KMS-11 (cell line): Measurements from ENCODE around the gene RTP5.
"Not testable (repeated sequence)": the region's sequence is repeated elsewhere in the genome, so short reads cannot be mapped to it uniquely, and the experiment has no call there.

ENCODE experiments used
- H2AFZ ChIP-seq: fragments of 200-600 bp; sonication (generic); 2 replicates; pipeline ENCODE4 v1.6.1; 2016; ENCODE audit warnings: antibody characterized with exemption, mixed run types, low read depth
- H3K27ac ChIP-seq: fragments of 200-600 bp; sonication (generic); 2 replicates; pipeline ENCODE4 v1.6.1; 2016; ENCODE audit warnings: mild to moderate bottlenecking, mixed run types
- H3K27me3 ChIP-seq: fragments of 200-600 bp; sonication (generic); 2 replicates; pipeline ENCODE4 v1.6.1; 2017; ENCODE audit warnings: mild to moderate bottlenecking, low read depth, mixed run types, moderate library complexity; ENCODE audit not compliant: insufficient read depth
- H3K36me3 ChIP-seq: fragments of 200-600 bp; sonication (generic); 2 replicates; pipeline ENCODE4 v1.6.1; 2017; ENCODE audit warnings: mild to moderate bottlenecking, mixed run types; ENCODE audit not compliant: insufficient read depth
- H3K4me1 ChIP-seq: fragments of 200-600 bp; sonication (generic); 2 replicates; pipeline ENCODE4 v1.6.1; 2016; ENCODE audit warnings: mild to moderate bottlenecking, low read depth, mixed run types; ENCODE audit not compliant: poor library complexity, severe bottlenecking
- H3K4me2 ChIP-seq: fragments of 200-600 bp; sonication (generic); 2 replicates; pipeline ENCODE4 v1.7.0; 2016; ENCODE audit warnings: mild to moderate bottlenecking, mixed run types
- H3K4me3 ChIP-seq: fragments of 200-600 bp; sonication (generic); IDR thresholded peaks from 2 replicates; pipeline ENCODE4 v1.6.1; 2017; ENCODE audit warnings: low read depth, low read length, mixed read lengths; ENCODE audit not compliant: insufficient read depth
- H3K79me2 ChIP-seq: fragments of 200-600 bp; sonication (generic); 2 replicates; pipeline ENCODE4 v1.6.1; 2016; ENCODE audit warnings: low read depth, mixed run types; ENCODE audit not compliant: insufficient read depth
- H3K9ac ChIP-seq: fragments of 200-600 bp; sonication (generic); 2 replicates; pipeline ENCODE4 v1.6.1; 2016; ENCODE audit warnings: mild to moderate bottlenecking, mixed run types
- H4K20me1 ChIP-seq: fragments of 200-600 bp; sonication (generic); 2 replicates; pipeline ENCODE4 v1.6.1; 2016; ENCODE audit warnings: mild to moderate bottlenecking, mixed run types; ENCODE audit not compliant: insufficient read depth
- TF ChIP-seq, protein P1 (sequence below): fragments of 200-600 bp; sonication (generic); conservative IDR thresholded peaks from 2 replicates; pipeline ENCODE4 v1.6.1; 2017; ENCODE audit warnings: low read depth, mild to moderate bottlenecking, antibody characterized with exemption, low read length, moderate library complexity, mixed read lengths

Gene RTP5

DNA sequence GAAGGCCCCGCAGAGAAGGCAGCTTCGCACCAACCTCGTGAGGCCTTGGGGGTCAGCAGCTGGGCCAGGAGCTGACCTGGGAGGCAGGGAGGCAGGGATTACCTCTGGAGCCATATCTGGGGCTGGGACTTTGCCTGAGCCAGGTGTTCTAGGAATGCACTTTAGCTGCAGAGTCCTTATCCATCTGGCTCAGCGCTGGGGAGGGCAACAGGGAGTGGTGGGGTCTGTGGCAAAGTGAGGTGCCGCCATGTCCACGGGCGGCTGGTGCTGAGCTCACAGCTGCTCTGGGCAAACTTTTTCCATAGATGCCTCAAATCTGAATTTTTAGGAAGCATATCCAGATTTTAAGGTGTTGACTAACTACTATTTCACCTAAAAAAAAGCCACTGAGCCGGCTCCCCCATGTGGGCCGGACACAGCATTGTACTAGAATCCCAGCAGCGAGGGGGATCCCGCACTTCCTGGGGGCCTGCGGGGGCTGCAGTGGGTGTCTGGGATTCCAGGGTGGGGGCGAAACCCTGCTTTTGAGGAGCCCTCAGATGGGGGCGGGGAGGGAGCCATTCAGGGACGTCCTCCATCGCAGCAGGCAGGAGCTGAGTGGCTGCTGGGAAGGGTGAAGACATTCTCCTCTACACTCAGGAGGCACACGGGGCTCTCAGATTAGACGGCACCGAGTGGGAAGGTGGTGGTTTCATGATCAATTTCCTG, 34.6 kb downstream of the RTP5 start:
- Histone ChIP-seq H3K4me1 (no peaks in the 10 kb centered on the region), H3K4me3 (no peak overlapping the region), H3K27me3 (no peaks in the 10 kb centered on the region), H3K27ac (no peak overlapping the region), H4K20me1 (no peaks in the 10 kb centered on the region), H3K79me2 (no peaks in the 10 kb centered on the region), H3K9ac (no peak overlapping the region), H3K36me3 (no peaks in the 10 kb centered on the region), H3K4me2 (no peak overlapping the region), H2AFZ (no peak overlapping the region)
- TF ChIP-seq, protein P1, sequence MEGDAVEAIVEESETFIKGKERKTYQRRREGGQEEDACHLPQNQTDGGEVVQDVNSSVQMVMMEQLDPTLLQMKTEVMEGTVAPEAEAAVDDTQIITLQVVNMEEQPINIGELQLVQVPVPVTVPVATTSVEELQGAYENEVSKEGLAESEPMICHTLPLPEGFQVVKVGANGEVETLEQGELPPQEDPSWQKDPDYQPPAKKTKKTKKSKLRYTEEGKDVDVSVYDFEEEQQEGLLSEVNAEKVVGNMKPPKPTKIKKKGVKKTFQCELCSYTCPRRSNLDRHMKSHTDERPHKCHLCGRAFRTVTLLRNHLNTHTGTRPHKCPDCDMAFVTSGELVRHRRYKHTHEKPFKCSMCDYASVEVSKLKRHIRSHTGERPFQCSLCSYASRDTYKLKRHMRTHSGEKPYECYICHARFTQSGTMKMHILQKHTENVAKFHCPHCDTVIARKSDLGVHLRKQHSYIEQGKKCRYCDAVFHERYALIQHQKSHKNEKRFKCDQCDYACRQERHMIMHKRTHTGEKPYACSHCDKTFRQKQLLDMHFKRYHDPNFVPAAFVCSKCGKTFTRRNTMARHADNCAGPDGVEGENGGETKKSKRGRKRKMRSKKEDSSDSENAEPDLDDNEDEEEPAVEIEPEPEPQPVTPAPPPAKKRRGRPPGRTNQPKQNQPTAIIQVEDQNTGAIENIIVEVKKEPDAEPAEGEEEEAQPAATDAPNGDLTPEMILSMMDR, result no peak

DNA sequence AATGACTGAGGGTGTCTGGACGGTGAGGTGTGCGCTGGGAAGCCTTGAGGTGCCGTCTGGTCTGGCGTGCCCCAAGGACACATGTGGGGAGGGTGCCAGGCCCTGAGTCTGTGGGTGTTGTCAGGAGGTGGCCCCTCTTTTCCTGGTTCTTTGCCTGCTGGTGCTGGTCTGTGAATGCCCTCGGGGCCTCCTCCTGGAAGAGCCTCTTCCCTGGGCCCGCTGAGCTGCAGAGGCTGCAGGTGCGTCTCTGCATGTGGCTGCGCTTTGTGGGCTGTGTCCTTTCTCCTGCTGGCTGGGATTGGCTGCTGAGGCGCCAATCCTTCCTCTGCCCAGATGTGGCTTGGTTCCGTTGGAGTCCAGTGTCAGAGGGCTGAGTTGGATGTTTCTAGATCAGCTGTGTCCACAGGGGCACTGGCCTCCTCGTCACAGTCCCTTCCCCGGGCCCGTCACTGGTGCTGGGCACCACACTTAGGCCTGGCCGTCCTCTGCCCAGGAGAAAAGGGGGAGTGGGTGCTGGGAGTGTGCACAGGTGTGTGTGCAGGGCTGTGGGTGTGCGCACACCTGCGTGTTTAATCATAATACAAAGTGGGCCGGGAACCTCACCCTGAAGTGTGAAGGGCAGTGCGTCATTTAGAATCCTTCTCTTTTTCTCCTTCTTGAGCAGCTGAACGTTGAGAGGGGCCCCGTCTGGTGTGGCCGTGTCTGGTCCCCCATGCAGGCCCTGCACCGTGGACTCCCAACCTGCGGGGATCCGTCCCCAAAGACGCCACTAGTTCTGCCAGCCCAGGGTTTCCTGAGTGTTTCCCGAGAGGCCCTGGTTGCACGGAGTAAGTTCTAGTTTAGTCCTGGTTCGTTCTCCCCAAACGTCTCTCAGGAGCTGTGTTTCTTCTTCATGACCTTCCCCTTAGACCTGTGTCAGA, 35.5 kb downstream of the RTP5 start:
- Histone ChIP-seq H3K4me2 (no peak overlapping the region), H3K79me2 (no peaks in the 10 kb centered on the region), H3K4me1 (no peaks in the 10 kb centered on the region), H3K4me3 (no peak overlapping the region), H3K36me3 (no peaks in the 10 kb centered on the region), H3K9ac (no peak overlapping the region), H2AFZ (no peak overlapping the region), H3K27me3 (no peaks in the 10 kb centered on the region), H3K27ac (no peak overlapping the region), H4K20me1 (no peaks in the 10 kb centered on the region)
- TF ChIP-seq, protein P1, result no peak

DNA sequence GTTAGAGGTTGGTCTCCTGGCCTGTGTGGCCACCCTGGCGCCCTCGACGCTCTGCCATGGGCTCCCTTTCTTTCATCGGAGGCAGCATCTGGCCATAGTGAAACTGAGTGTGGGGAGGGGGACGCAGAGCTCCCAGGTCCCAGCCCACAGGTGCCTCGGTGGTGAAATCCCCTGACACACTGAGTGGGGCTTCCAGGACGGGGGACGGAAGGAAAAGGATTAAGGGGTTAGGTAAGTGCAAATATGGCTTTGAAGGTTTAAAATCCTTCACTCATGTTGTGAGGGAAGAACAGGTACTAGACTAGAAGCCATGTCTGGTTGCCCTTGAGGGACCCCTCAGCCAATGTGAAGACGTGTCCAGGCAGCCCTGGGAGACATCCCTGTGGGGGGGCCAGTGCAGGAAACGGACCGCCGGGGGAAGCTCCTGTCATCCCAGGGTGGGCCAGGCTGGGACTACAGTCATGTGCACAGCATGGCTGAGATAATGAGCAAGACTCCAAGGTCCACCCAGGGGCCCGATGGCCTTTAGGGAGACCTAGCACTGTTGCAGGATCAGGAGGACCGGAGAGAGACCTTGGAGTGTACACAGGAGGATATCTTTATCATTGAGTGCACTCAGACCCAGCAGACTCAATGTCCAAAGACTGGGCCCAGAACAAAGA, 36.3 kb downstream of the RTP5 start:
- no peaks in the 10 kb centered on the region for H3K36me3 ChIP-seq
- H4K20me1 ChIP-seq, result no peaks in the 10 kb centered on the region

DNA sequence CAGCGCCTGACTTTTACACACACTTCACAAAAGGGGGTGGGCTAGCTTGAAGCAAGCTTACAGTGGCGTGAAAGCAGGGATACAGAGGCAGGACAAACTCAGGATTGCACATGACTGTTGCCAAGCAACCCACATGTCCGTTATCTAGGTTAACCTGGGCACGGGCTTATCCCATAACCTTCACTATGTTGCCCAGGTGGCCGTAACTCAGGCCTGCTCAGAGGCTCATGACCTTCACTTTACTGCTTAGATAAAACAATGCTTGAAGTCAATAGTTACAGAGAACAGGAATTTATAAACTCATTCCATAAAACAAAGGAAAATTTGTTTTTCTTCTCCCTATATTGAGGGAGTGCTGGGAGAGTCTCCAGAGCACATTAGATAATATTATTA, 36.8 kb downstream of the RTP5 start:
- H4K20me1 ChIP-seq, H3K4me2 ChIP-seq: not testable (repeated sequence)

More for the DNA sequence above, 36.3 kb downstream of the RTP5 start:
- no peaks in the 10 kb centered on the region for H3K27me3 ChIP-seq
- TF ChIP-seq, protein P1, result no peak
- no peak overlapping the region for H2AFZ ChIP-seq
- no peaks in the 10 kb centered on the region for H3K4me1 ChIP-seq
- no peak overlapping the region for H3K4me3 ChIP-seq
- H3K4me2 ChIP-seq, result no peak overlapping the region
- H3K79me2 ChIP-seq, result no peaks in the 10 kb centered on the region
- no peak overlapping the region for H3K27ac ChIP-seq
- H3K9ac ChIP-seq, result no peak overlapping the region

More for the DNA sequence above, 36.8 kb downstream of the RTP5 start:
- not testable (repeated sequence) for H3K27me3 ChIP-seq, H3K4me1 ChIP-seq, H3K4me3 ChIP-seq, H3K27ac ChIP-seq, H2AFZ ChIP-seq, H3K9ac ChIP-seq, H3K79me2 ChIP-seq, H3K36me3 ChIP-seq
